ENCODE measurements around the gene MYO3B.

DNA sequence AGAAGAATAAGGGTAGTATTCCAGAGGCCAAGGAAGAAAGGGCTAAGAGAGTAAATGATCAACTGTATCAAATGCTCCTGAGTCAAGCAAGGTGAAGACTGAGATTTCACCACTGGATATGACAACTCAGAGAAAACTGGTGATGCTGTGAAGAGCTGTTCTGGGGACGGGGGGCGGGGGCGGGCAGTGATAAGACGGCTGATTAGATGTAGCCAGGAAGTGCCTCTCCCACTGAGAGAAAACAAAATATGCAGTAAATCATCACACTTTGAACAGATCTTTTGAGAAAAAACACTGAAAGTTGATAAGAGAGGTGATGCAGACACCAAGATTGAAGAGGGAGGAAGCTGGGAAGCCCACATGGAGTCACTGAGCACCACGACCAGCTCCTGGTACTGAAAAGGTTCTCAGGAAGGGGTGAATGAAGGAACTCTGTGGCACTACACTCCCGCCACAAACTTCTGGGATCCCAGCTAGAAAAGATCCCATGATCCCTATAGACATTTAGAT is 75.8 kb downstream of the MYO3B start:
- TF ChIP-seq, protein P1, sequence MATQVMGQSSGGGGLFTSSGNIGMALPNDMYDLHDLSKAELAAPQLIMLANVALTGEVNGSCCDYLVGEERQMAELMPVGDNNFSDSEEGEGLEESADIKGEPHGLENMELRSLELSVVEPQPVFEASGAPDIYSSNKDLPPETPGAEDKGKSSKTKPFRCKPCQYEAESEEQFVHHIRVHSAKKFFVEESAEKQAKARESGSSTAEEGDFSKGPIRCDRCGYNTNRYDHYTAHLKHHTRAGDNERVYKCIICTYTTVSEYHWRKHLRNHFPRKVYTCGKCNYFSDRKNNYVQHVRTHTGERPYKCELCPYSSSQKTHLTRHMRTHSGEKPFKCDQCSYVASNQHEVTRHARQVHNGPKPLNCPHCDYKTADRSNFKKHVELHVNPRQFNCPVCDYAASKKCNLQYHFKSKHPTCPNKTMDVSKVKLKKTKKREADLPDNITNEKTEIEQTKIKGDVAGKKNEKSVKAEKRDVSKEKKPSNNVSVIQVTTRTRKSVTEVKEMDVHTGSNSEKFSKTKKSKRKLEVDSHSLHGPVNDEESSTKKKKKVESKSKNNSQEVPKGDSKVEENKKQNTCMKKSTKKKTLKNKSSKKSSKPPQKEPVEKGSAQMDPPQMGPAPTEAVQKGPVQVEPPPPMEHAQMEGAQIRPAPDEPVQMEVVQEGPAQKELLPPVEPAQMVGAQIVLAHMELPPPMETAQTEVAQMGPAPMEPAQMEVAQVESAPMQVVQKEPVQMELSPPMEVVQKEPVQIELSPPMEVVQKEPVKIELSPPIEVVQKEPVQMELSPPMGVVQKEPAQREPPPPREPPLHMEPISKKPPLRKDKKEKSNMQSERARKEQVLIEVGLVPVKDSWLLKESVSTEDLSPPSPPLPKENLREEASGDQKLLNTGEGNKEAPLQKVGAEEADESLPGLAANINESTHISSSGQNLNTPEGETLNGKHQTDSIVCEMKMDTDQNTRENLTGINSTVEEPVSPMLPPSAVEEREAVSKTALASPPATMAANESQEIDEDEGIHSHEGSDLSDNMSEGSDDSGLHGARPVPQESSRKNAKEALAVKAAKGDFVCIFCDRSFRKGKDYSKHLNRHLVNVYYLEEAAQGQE (IDR thresholded peaks at IDR 0.05; ENCODE audit: insufficient read depth in 1 of 2, low read depth in 2 of 2, low read length in 2 of 2), result no peak
- no peak for TF ChIP-seq POLR2AphosphoS5 (IDR thresholded peaks at IDR 0.05; ENCODE audit: low read depth, low read length)
- TF ChIP-seq TAF1 (IDR thresholded peaks at IDR 0.05; ENCODE audit: borderline replicate concordance, insufficient read depth, low read length), result no peak
- no peak for TF ChIP-seq SIN3A (IDR thresholded peaks at IDR 0.05; ENCODE audit: borderline replicate concordance, insufficient read depth, low read length)
- no peak for TF ChIP-seq FOXP2 (optimal IDR thresholded peaks at IDR 0.05; ENCODE audit: borderline replicate concordance, extremely low read depth, extremely low read length, insufficient read depth)
